Measurements from ENCODE around the gene PLCB4.

Gene PLCB4

DNA sequence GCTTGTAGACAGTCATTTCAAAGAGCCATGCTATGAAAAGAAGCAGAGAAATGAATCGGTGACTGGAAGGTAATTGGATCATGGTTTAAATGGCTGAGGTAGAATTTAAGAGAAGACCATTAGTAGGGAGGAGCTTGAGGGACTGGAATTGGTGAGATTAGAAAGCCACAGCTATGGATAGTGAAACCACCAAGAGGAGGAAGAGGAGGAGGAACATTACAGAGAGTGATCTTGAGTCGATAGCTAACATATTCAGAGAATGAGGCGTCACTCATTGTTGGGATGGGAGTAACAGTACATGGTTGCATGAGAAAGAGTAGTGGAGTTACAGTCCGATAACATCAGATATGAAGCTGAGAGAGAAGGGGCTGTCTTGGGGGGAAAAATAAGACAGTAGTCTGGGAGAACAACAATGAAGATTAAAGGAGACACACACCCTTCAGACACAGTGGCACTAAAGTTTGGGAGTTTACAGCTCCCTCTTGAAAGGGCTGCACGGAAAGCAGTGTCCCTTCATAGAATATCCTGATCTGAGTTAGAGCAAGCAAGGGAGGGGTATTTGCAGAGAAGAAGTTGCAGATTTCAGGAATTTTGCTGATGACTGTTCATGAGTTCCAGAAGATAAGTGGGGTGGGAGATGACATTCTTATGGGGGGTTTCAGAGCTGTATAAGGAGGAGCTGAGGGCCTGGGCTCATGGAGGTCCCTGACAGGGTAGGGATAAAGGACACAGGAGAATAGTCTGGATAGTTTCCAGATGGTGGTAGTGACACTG is 430.4 kb downstream of the PLCB4 start:
- no peak overlapping the region for H3K27ac ChIP-seq (ENCODE audit: low read length, poor library complexity, severe bottlenecking)
- H3K9ac ChIP-seq (ENCODE audit: low read length): no peak overlapping the region
- H3K4me1 ChIP-seq (ENCODE audit: control insufficient read depth, insufficient read depth, low read depth, low read length): no peaks in the 10 kb centered on the region
- H2BK15ac ChIP-seq (ENCODE audit: low read depth, poor library complexity, severe bottlenecking): no peak overlapping the region
- no peak overlapping the region for H3K18ac ChIP-seq (ENCODE audit: low read depth in 1 of 2, low read length in 2 of 2)
- no peak for DNase-seq
- no peak overlapping the region for H2BK5ac ChIP-seq (ENCODE audit: low read depth, low read length, poor library complexity, severe bottlenecking)
- no peak overlapping the region for H3K14ac ChIP-seq (ENCODE audit: low read length in 2 of 2)
- no peaks in the 10 kb centered on the region for H3K79me1 ChIP-seq (replicated peaks; ENCODE audit: low read length, poor library complexity, severe bottlenecking)
- no peak overlapping the region for H2BK120ac ChIP-seq (ENCODE audit: low read depth, low read length)
- 87% methylated on average over 5 of the region's 5 CpGs for WGBS
- peaks cover 4% of the 10 kb centered on the region for H3K9me3 ChIP-seq (ENCODE audit: control insufficient read depth, low read length)
- H2AFZ ChIP-seq (ENCODE audit: low read depth, low read length): no peak overlapping the region
- no peak overlapping the region for H3K4me3 ChIP-seq (ENCODE audit: insufficient read depth in 1 of 2, low read depth in 1 of 2, low read length in 2 of 2)
- no peak overlapping the region for H3K23ac ChIP-seq (ENCODE audit: low read length in 2 of 2)
- no peak overlapping the region for H4K8ac ChIP-seq (ENCODE audit: low read length)
- no peak overlapping the region for H3K4me2 ChIP-seq (ENCODE audit: low read length, poor library complexity, severe bottlenecking)
- H2AK5ac ChIP-seq (ENCODE audit: low read length, severe bottlenecking): no peak overlapping the region
- no peak overlapping the region for H4K91ac ChIP-seq (ENCODE audit: low read length)
- peaks cover 28 to 34% of the 10 kb centered on the region in 2 experiments for H3K27me3 ChIP-seq (ENCODE audit: control insufficient read depth in 1 of 2, insufficient read depth in 1 of 2, low read length in 2 of 2)
- no peak overlapping the region for H3K4ac ChIP-seq (ENCODE audit: low read depth in 1 of 2, low read length in 2 of 2)
- no peak overlapping the region for H2BK12ac ChIP-seq (ENCODE audit: low read length in 2 of 2)
- H3K36me3 ChIP-seq (ENCODE audit: control insufficient read depth in 1 of 2, insufficient read depth in 2 of 2, low read depth in 1 of 2, low read length in 2 of 2): no peaks in the 10 kb centered on the region

DNA sequence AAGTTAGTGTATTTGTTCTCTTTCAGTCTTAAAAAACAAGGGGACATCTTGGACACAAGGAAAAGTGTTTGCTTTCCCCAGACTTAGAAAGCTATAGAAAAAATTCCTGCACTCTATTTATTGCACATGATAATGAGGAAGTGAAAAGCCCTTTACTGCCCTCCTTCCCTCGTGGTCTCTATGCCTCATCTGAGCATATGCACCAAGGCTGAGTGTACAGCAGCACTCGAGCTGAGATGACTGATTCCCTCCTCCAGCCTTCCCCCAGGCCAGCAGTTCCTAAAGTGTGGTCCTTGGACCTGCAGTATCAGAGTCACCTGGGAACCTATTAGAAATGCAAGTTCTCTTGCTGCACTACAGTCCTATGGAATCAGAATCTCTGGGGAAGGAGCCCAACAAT is 431.2 kb downstream of the PLCB4 start:
- Histone ChIP-seq H3K27ac (ENCODE audit: low read length, poor library complexity, severe bottlenecking) (no peak overlapping the region), H3K4me3 (ENCODE audit: insufficient read depth in 1 of 2, low read depth in 1 of 2, low read length in 2 of 2) (no peak overlapping the region), H3K4me2 (ENCODE audit: low read length, poor library complexity, severe bottlenecking) (no peak overlapping the region), H3K23ac (ENCODE audit: low read length in 2 of 2) (no peak overlapping the region), H2BK5ac (ENCODE audit: low read depth, low read length, poor library complexity, severe bottlenecking) (no peak overlapping the region), H3K18ac (ENCODE audit: low read depth in 1 of 2, low read length in 2 of 2) (no peak overlapping the region), H2BK120ac (ENCODE audit: low read depth, low read length) (no peak overlapping the region), H2BK15ac (ENCODE audit: low read depth, poor library complexity, severe bottlenecking) (no peak overlapping the region), H3K4me1 (ENCODE audit: control insufficient read depth, insufficient read depth, low read depth, low read length) (no peaks in the 10 kb centered on the region), H3K36me3 (ENCODE audit: control insufficient read depth in 1 of 2, insufficient read depth in 2 of 2, low read depth in 1 of 2, low read length in 2 of 2) (no peaks in the 10 kb centered on the region), H2AK5ac (ENCODE audit: low read length, severe bottlenecking) (no peak overlapping the region), H2AFZ (ENCODE audit: low read depth, low read length) (no peak overlapping the region), H3K79me1 (replicated peaks; ENCODE audit: low read length, poor library complexity, severe bottlenecking) (no peaks in the 10 kb centered on the region), H4K91ac (ENCODE audit: low read length) (no peak overlapping the region), H3K4ac (ENCODE audit: low read depth in 1 of 2, low read length in 2 of 2) (no peak overlapping the region), H3K9ac (ENCODE audit: low read length) (no peak overlapping the region), H4K8ac (ENCODE audit: low read length) (no peak overlapping the region), H3K9me3 (ENCODE audit: control insufficient read depth, low read length) (peaks cover 4% of the 10 kb centered on the region), H3K27me3 (ENCODE audit: control insufficient read depth in 1 of 2, insufficient read depth in 1 of 2, low read length in 2 of 2) (peaks cover 34 to 39% of the 10 kb centered on the region in 2 experiments), H2BK12ac (ENCODE audit: low read length in 2 of 2) (no peak overlapping the region), H3K14ac (ENCODE audit: low read length in 2 of 2) (no peak overlapping the region)
- DNase-seq: no peak
- 43% methylated on average over 2 of the region's 2 CpGs for WGBS

DNA sequence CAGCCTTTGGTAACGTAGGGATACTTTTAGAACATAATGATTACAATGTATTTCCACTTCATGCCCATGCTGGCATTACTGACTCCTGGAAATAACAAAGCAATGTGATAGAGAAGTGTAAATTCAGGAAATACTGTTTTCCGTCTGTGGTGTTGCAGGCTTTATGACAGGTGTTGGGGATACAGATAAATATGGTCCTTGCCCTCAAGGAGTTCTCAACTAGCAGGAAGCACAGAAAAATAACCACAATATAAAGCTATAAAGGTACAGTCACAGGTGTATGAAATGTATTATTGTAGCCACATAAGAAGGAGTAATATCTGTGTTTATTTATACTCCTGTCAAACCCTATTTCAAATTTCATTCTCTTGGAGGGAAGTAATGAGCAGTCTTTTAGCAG is 432.6 kb downstream of the PLCB4 start:
- Histone ChIP-seq H4K91ac (ENCODE audit: low read length) (no peak overlapping the region), H3K9ac (ENCODE audit: low read length) (no peak overlapping the region), H3K4me3 (ENCODE audit: insufficient read depth in 1 of 2, low read depth in 1 of 2, low read length in 2 of 2) (no peak overlapping the region), H3K4me1 (ENCODE audit: control insufficient read depth, insufficient read depth, low read depth, low read length) (peaks cover 4% of the 10 kb centered on the region), H4K8ac (ENCODE audit: low read length) (no peak overlapping the region), H3K79me1 (replicated peaks; ENCODE audit: low read length, poor library complexity, severe bottlenecking) (no peaks in the 10 kb centered on the region), H3K23ac (ENCODE audit: low read length in 2 of 2) (no peak overlapping the region), H3K9me3 (ENCODE audit: control insufficient read depth, low read length) (no peaks in the 10 kb centered on the region), H3K18ac (ENCODE audit: low read depth in 1 of 2, low read length in 2 of 2) (no peak overlapping the region), H3K27me3 (ENCODE audit: control insufficient read depth in 1 of 2, insufficient read depth in 1 of 2, low read length in 2 of 2) (peaks cover 44% of the 10 kb centered on the region in 2 experiments), H2BK15ac (ENCODE audit: low read depth, poor library complexity, severe bottlenecking) (no peak overlapping the region), H3K4me2 (ENCODE audit: low read length, poor library complexity, severe bottlenecking) (no peak overlapping the region), H2AK5ac (ENCODE audit: low read length, severe bottlenecking) (no peak overlapping the region), H2BK5ac (ENCODE audit: low read depth, low read length, poor library complexity, severe bottlenecking) (no peak overlapping the region), H3K36me3 (ENCODE audit: control insufficient read depth in 1 of 2, insufficient read depth in 2 of 2, low read depth in 1 of 2, low read length in 2 of 2) (no peaks in the 10 kb centered on the region), H2BK120ac (ENCODE audit: low read depth, low read length) (no peak overlapping the region), H3K4ac (ENCODE audit: low read depth in 1 of 2, low read length in 2 of 2) (no peak overlapping the region), H3K14ac (ENCODE audit: low read length in 2 of 2) (no peak overlapping the region), H2AFZ (ENCODE audit: low read depth, low read length) (no peak overlapping the region), H2BK12ac (ENCODE audit: low read length in 2 of 2) (no peak overlapping the region), H3K27ac (ENCODE audit: low read length, poor library complexity, severe bottlenecking) (no peak overlapping the region)
- DNase-seq: no peak
- WGBS: 100% methylated on average over 1 of the region's 2 CpGs

- H3K4me3 ChIP-seq (ENCODE audit: insufficient read depth in 1 of 2, low read depth in 1 of 2, low read length in 2 of 2): no peak overlapping the region
- no peak overlapping the region for H3K4ac ChIP-seq (ENCODE audit: low read depth in 1 of 2, low read length in 2 of 2)
- H3K27ac ChIP-seq (ENCODE audit: low read length, poor library complexity, severe bottlenecking): no peak overlapping the region
- no peak overlapping the region for H2BK120ac ChIP-seq (ENCODE audit: low read depth, low read length)
- H3K4me1 ChIP-seq (ENCODE audit: control insufficient read depth, insufficient read depth, low read depth, low read length): peaks cover 23% of the 10 kb centered on the region
- H3K4me2 ChIP-seq (ENCODE audit: low read length, poor library complexity, severe bottlenecking): no peak overlapping the region
- no peaks in the 10 kb centered on the region for H3K79me1 ChIP-seq (replicated peaks; ENCODE audit: low read length, poor library complexity, severe bottlenecking)
- no peak overlapping the region for H3K9ac ChIP-seq (ENCODE audit: low read length)
- no peaks in the 10 kb centered on the region for H3K9me3 ChIP-seq (ENCODE audit: control insufficient read depth, low read length)
- no peak overlapping the region for H2BK5ac ChIP-seq (ENCODE audit: low read depth, low read length, poor library complexity, severe bottlenecking)
- no peak overlapping the region for H3K18ac ChIP-seq (ENCODE audit: low read depth in 1 of 2, low read length in 2 of 2)
- peaks cover 63 to 66% of the 10 kb centered on the region in 2 experiments for H3K27me3 ChIP-seq (ENCODE audit: control insufficient read depth in 1 of 2, insufficient read depth in 1 of 2, low read length in 2 of 2)
- H3K36me3 ChIP-seq (ENCODE audit: control insufficient read depth in 1 of 2, insufficient read depth in 2 of 2, low read depth in 1 of 2, low read length in 2 of 2): no peaks in the 10 kb centered on the region
- no peak overlapping the region for H2BK12ac ChIP-seq (ENCODE audit: low read length in 2 of 2)
- H2BK15ac ChIP-seq (ENCODE audit: low read depth, poor library complexity, severe bottlenecking): no peak overlapping the region
- no peak overlapping the region for H3K14ac ChIP-seq (ENCODE audit: low read length in 2 of 2)
- WGBS: 29% methylated on average over 5 of the region's 9 CpGs
- no peak overlapping the region for H3K23ac ChIP-seq (ENCODE audit: low read length in 2 of 2)
- H2AK5ac ChIP-seq (ENCODE audit: low read length, severe bottlenecking): no peak overlapping the region
- H4K8ac ChIP-seq (ENCODE audit: low read length): no peak overlapping the region
- H4K91ac ChIP-seq (ENCODE audit: low read length): no peak overlapping the region
- DNase-seq: no peak
- H2AFZ ChIP-seq (ENCODE audit: low read depth, low read length): no peak overlapping the region
Measured at GRCh38 chr20:9503526-9504245, 434.8 kb downstream of the PLCB4 start.
